Progenitor cell of endocrine pancreas (in vitro differentiated cells): ENCODE data around the gene BPIFB3. TPM values are rescaled to one million over a fixed set of nuclear protein-coding genes. Genes with fewer than 3 reads are reported as not detected.

ENCODE experiments used
- DNase-seq: peaks from one replicate; pipeline ENCODE4 v3.0.0; 2021; ENCODE audit warnings: low spot score; ENCODE audit not compliant: unreplicated experiment
- H3K27ac Mint-ChIP-seq: 2 replicates; pipeline ENCODE4 v1.8.0; 2021; ENCODE audit warnings: mild to moderate bottlenecking, moderate library complexity, mixed read lengths
- H3K27me3 Mint-ChIP-seq: 2 replicates; pipeline ENCODE4 v1.8.0; 2021; ENCODE audit warnings: mixed read lengths
- H3K36me3 Mint-ChIP-seq: 2 replicates; pipeline ENCODE4 v1.8.0; 2022; ENCODE audit warnings: mixed read lengths; ENCODE audit not compliant: insufficient read depth
- H3K4me1 Mint-ChIP-seq: 2 replicates; pipeline ENCODE4 v1.8.0; 2021; ENCODE audit warnings: low read depth, mixed read lengths
- H3K4me3 Mint-ChIP-seq: 2 replicates; pipeline ENCODE4 v1.8.0; 2021; ENCODE audit warnings: low read depth, mild to moderate bottlenecking, moderate library complexity, mixed read lengths
- H3K9me3 Mint-ChIP-seq: 2 replicates; pipeline ENCODE4 v1.8.0; 2021; ENCODE audit warnings: low read depth, mixed read lengths
- total RNA-seq: library from RNA; stranded (reverse); gene quantifications from 2 replicates; pipeline ENCODE4 v1.2.1, GENCODE V29; 2021
- TF ChIP-seq, protein P1 (sequence below): fragments of 200-600 bp; sonication (generic); IDR thresholded peaks from one replicate; pipeline ENCODE4 v1.5.0; 2021; ENCODE audit warnings: antibody characterized with exemption, mild to moderate bottlenecking; ENCODE audit not compliant: unreplicated experiment

The BPIFB3 gene
- total RNA-seq, 1 donor from 2014 or later = not detected

DNA sequence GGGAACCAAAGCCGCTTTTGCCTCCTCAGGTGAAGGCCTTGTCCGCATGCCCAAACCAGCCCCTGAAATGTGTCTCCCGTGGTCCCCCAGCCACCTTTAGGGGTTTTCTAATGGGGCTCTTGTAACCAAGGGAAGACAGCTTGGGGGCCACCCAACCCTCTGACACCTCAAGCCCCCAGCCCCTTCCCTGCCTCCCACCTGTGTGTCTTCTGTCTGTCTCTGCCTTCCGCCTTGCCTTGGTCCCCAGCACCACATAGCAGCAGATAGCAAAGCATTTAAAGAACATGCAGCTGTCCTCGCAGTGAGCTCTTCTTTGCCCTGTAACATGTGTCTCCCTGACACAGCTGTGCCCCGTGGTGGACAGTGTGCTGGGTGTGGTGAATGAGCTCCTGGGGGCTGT, 9.6 kb downstream of the BPIFB3 start:
- DNase-seq = no peak
- Mint-ChIP-seq H3K4me3 (no peak overlapping the region), H3K27ac (no peak overlapping the region), H3K4me1 (no peaks in the 10 kb centered on the region), H3K27me3 (peaks cover 8% of the 10 kb centered on the region), H3K9me3 (no peaks in the 10 kb centered on the region), H3K36me3 (no peaks in the 10 kb centered on the region)
- TF ChIP-seq, protein P1, sequence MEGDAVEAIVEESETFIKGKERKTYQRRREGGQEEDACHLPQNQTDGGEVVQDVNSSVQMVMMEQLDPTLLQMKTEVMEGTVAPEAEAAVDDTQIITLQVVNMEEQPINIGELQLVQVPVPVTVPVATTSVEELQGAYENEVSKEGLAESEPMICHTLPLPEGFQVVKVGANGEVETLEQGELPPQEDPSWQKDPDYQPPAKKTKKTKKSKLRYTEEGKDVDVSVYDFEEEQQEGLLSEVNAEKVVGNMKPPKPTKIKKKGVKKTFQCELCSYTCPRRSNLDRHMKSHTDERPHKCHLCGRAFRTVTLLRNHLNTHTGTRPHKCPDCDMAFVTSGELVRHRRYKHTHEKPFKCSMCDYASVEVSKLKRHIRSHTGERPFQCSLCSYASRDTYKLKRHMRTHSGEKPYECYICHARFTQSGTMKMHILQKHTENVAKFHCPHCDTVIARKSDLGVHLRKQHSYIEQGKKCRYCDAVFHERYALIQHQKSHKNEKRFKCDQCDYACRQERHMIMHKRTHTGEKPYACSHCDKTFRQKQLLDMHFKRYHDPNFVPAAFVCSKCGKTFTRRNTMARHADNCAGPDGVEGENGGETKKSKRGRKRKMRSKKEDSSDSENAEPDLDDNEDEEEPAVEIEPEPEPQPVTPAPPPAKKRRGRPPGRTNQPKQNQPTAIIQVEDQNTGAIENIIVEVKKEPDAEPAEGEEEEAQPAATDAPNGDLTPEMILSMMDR = no peak

GRCh38 chr20:33064572-33065287, 11.0 kb downstream of the BPIFB3 start:
- TF ChIP-seq, protein P1 = no peak
- no peak overlapping the region for H3K27ac Mint-ChIP-seq
- H3K27me3 Mint-ChIP-seq = peaks cover 12% of the 10 kb centered on the region
- H3K4me3 Mint-ChIP-seq = no peak overlapping the region
- H3K4me1 Mint-ChIP-seq = no peaks in the 10 kb centered on the region
- no peaks in the 10 kb centered on the region for H3K36me3 Mint-ChIP-seq
- no peak for DNase-seq
- no peaks in the 10 kb centered on the region for H3K9me3 Mint-ChIP-seq

DNA sequence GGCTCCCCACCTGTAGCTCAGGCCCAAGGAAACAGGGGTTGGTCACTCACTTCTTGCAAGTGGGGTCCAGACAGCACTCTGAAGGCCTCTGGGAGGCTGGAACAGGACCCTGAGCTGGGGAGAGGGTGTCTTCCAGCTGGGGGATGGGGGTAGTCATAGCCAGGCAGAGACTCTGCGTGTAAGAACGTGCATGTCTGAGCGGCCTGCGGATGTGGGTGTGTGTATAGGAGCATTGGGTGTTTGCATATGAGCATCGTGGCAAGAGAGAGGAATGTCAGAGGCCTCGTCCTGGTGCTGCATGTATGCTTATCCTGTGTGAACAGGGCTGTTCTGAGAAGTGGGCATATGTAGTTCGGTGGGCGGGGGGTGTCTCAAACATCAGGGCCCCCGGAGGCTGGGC, 12.1 kb downstream of the BPIFB3 start:
- peaks cover 12% of the 10 kb centered on the region for H3K27me3 Mint-ChIP-seq
- peak overlapping the region; percentile 56 for H3K27ac Mint-ChIP-seq
- H3K36me3 Mint-ChIP-seq = no peaks in the 10 kb centered on the region
- no peak for DNase-seq
- H3K9me3 Mint-ChIP-seq = no peaks in the 10 kb centered on the region
- TF ChIP-seq, protein P1 = no peak
- H3K4me1 Mint-ChIP-seq = no peaks in the 10 kb centered on the region
- H3K4me3 Mint-ChIP-seq = no peak overlapping the region

GRCh38 chr20:33067806-33068205, 14.1 kb downstream of the BPIFB3 start:
- no peak overlapping the region for H3K4me3 Mint-ChIP-seq

DNA sequence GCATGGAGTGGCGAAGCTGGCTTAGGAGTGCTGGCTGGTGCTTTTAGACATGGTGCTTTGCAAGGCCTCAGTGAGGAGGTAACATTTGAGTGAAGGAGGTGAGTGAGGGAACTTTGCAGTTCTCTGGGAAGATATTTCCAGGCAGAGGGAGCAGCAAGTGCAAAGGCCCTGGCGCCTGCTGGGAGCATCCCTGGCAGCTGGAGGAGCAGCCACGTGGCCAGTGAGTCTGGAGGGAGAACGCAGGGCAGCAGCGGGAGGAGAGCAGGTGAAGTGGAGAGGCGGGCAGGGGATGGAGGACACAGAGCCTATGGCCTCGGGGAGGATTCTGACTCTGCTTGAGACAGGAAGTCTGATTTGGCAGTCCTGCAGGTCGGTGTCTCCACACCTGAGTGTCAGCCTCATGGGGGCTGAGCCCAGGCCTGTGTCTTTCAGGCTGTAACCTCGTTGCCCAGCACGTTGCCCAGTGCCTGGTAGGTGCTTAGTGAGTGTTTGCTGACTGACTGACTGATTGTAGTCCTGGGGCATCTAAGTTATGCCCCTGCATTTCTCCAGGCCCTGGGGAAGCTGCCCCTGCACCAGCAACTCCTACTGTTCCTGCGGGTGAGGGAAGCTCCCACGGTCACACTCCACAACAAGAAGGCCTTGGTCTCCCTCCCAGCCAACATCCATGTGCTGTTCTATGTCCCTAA, 14.7 kb downstream of the BPIFB3 start:
- no peak overlapping the region for H3K27ac Mint-ChIP-seq
- H3K9me3 Mint-ChIP-seq = no peaks in the 10 kb centered on the region
- no peak for DNase-seq
- H3K4me3 Mint-ChIP-seq = no peak overlapping the region
- no peaks in the 10 kb centered on the region for H3K36me3 Mint-ChIP-seq
- peaks cover 9% of the 10 kb centered on the region for H3K27me3 Mint-ChIP-seq
- no peaks in the 10 kb centered on the region for H3K4me1 Mint-ChIP-seq
- TF ChIP-seq, protein P1 = no peak

More at GRCh38 chr20:33067806-33068205, 14.1 kb downstream of the BPIFB3 start:
- no peak for DNase-seq
- H3K4me1 Mint-ChIP-seq = no peaks in the 10 kb centered on the region
- H3K36me3 Mint-ChIP-seq = no peaks in the 10 kb centered on the region
- H3K9me3 Mint-ChIP-seq = no peaks in the 10 kb centered on the region
- peaks cover 9% of the 10 kb centered on the region for H3K27me3 Mint-ChIP-seq
- no peak overlapping the region for H3K27ac Mint-ChIP-seq
- TF ChIP-seq, protein P1 = no peak
